Ramos (cell line): Measurements from ENCODE around the gene NHS.
"Not testable (repeated sequence)": the region's sequence is repeated elsewhere in the genome, so short reads cannot be mapped to it uniquely, and the experiment has no call there.

Experiments
- in situ Hi-C: fragments of 300-500 bp; cut with MboI; formaldehyde crosslinking; loops from one replicate; pipeline ENCODE4 v1.14.3; 2022; ENCODE audit warnings: low sequenced_read_pairs; ENCODE audit not compliant: unreplicated experiment

NHS gene

GRCh38 chrX:17484592-17484991 lies 109.6 kb downstream of the NHS start:
- in situ Hi-C loops = no loop called here

GRCh38 chrX:17485391-17485790 lies 110.4 kb downstream of the NHS start:
- in situ Hi-C loops = no loop called here

- in situ Hi-C loops = no loop called here
Observed at GRCh38 chrX:17488036-17488435, 113.0 kb downstream of the NHS start.

GRCh38 chrX:17494216-17494615 lies 119.2 kb downstream of the NHS start:
- in situ Hi-C loops = no loop called here

GRCh38 chrX:17495052-17495451 lies 120.1 kb downstream of the NHS start:
- in situ Hi-C loops = no loop called here

- in situ Hi-C loops = no loop called here
Observed at GRCh38 chrX:17496407-17496806, 121.4 kb downstream of the NHS start.

- in situ Hi-C loops = no loop called here
Observed at GRCh38 chrX:17497193-17497592, 122.2 kb downstream of the NHS start.

GRCh38 chrX:17499512-17499911 lies 124.5 kb downstream of the NHS start:
- in situ Hi-C loops = no loop called here

GRCh38 chrX:17500145-17500579 lies 125.2 kb downstream of the NHS start:
- in situ Hi-C loops = no loop called here

GRCh38 chrX:17501746-17502145 lies 126.7 kb downstream of the NHS start:
- in situ Hi-C loops = no loop called here

GRCh38 chrX:17506352-17506751 lies 131.4 kb downstream of the NHS start:
- in situ Hi-C loops = not testable (repeated sequence)

GRCh38 chrX:17511556-17511955 lies 136.6 kb downstream of the NHS start:
- in situ Hi-C loops = no loop called here

- in situ Hi-C loops = no loop called here
Observed at GRCh38 chrX:17519358-17519757, 144.4 kb downstream of the NHS start.

GRCh38 chrX:17520016-17520615 lies 145.1 kb downstream of the NHS start:
- in situ Hi-C loops = no loop called here

- in situ Hi-C loops = no loop called here
Observed at GRCh38 chrX:17521871-17522693, 147.1 kb downstream of the NHS start.

GRCh38 chrX:17525266-17525665 lies 150.3 kb downstream of the NHS start:
- in situ Hi-C loops = no loop called here

- in situ Hi-C loops = no loop called here
Observed at GRCh38 chrX:17525762-17526555, 151.0 kb downstream of the NHS start.

- in situ Hi-C loops = no loop called here
Observed at GRCh38 chrX:17527135-17527701, 152.2 kb downstream of the NHS start.

- in situ Hi-C loops = no loop called here
Observed at GRCh38 chrX:17527922-17528321, 152.9 kb downstream of the NHS start.

- in situ Hi-C loops = no loop called here
Observed at GRCh38 chrX:17529151-17529745, 154.2 kb downstream of the NHS start.
